Adipose tissue (tissue), 3 donors: ENCODE results near the gene MAPK4. TPM values are rescaled to one million over a fixed set of nuclear protein-coding genes. Genes with fewer than 3 reads are reported as not detected.
"Not testable (repeated sequence)": the region's sequence is repeated elsewhere in the genome, so short reads cannot be mapped to it uniquely, and the experiment has no call there.

Source experiments
- H3K27ac ChIP-seq: one replicate; pipeline ENCODE4 v1.5.1; 2013; ENCODE audit warnings: low read depth, low read length
- WGBS, 3 donors: extraction: QIAGEN DNeasy Blood & Tissue Kit; methylation state at CpG; one replicate each; pipeline ENCODE4 v1.1.7; 2013; 5-methylcytosine and 5-hydroxymethylcytosine counted together
- polyA plus RNA-seq, 3 donors: library from polyadenylated mRNA; stranded (reverse); fragments of 200-250 nt; gene quantifications; one replicate each; pipeline ENCODE4 v1.2.3, GENCODE V29; 2013
- donor health status: healthy with polysubstance abuse.
- donor health status: Bipolar disorder and iron deficiency.
- donor health status: healthy.

MAPK4 gene
- polyA plus RNA-seq, 3 donors: 0.11 to 0.36 (median 0.15) TPM

DNA sequence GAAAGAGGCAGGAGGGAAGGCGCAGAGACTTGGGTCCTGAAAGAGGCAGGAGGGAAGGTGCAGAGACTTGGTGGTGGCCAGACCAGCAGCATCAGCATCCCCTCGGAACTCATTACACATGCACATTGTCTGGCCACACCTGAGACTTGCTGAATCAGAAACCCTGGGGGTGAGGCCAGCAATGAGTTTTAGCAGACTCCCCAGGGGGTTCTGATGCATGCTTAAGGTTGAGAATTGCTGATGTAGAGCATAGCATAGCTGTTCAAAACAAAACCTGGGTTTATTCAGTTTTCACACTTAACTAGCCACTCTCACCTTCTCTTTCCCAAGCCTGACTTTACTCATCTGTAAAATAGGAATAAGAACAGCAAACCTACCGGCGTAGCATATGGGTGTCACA lies 137.0 kb downstream of the MAPK4 start:
- H3K27ac ChIP-seq: no peak overlapping the region
- WGBS, 3 donors: 82 to 91% (median 87%) methylated on average over 4 of the region's 4 CpGs

DNA sequence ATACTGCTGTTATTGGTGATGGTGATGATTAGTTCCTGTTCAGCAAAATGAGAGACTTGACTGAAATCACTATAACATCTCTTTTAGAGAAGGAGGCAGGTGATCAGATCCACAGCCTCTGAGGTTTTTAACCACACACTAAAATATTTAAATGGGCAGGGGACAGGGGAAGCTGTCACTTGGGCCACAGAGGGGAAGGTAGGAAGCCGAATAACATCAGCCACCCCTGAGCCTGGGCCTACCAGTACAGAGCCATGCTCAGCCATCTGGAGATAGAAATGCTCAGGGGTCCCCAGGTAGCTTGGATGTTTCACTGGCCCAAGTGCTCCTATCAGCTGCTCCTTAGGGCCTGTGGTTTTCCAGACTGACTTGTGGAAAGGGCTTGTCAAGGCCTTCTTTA lies 137.6 kb downstream of the MAPK4 start:
- 94 to 100% (median 95%) methylated on average over 1 of the region's 1 CpG for WGBS, 3 donors
- no peak overlapping the region for H3K27ac ChIP-seq

DNA sequence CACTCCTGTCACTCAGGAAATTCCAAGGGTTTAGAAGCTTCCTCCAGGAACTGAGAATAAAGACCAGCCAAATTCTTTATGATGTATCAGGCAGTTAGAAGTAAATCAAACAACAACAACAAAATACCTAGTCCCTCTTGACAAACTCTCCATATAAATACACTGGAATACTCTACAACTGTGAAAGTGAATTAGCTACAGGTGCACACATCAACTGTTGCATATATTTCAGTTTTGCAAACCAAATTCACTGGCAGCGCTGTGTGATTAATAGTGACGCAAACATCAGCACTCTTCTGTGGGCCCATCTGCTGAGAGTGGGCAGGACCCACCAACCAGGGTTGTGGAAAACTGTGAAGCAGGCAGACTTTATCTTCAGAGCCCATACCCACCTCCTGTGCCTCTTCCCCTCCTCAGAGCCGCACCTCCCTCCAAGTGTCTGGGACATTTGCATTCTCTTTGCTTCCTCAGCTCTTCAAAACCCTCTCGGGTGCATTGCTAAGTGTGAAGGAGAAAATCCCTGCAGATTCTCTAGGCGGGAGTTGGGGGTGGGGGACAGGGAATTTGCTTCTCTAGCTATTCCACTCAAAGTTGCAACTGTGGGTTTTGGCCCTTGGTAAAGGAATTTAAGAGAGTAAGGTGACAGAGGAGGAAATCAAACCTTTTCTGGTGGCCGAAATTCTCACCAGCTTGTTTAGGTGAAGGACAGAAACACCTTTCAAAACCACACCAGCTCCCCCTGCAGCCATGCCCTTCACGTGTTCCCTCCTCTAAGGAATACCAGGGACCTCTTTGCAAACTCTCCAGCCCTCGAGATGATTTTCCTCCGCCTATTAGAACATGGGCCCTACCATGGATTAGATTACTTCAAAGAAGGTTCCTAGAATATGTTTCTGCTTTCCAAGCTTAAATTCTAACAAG lies 140.6 kb downstream of the MAPK4 start:
- 66 to 84% (median 71%) methylated on average over 9 of the region's 9 CpGs for WGBS, 3 donors
- H3K27ac ChIP-seq: no peak overlapping the region

DNA sequence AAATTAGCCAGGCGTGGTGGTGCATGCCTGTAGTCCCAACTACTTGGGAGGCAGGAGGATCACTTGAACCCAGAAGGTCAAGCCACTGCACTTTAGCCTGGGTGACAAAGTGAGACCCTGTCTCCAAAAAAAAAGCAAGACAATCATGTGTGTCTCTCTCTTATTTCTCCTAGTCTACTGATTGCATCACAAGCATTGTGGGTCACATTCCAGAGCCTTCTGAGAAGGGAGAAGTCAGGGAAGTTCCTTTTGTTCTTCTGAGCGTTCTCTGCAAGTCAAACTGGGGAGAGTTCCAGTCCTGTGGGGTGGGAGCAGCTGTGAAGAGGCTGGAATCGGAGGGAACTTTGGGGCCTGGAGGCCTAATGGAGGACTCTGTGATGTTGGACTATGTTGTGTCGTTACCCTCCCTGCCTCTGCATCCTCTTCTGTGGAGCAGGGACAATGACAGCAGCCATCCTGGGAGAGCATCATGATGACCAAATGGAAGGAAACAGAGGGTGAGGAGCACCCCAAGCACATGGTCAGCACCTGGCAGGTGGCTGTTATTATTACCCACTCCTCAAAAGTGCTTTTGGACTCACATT lies 144.6 kb downstream of the MAPK4 start:
- H3K27ac ChIP-seq: no peak overlapping the region
- 81 to 94% (median 86%) methylated on average over 4 of the region's 4 CpGs for WGBS, 3 donors

DNA sequence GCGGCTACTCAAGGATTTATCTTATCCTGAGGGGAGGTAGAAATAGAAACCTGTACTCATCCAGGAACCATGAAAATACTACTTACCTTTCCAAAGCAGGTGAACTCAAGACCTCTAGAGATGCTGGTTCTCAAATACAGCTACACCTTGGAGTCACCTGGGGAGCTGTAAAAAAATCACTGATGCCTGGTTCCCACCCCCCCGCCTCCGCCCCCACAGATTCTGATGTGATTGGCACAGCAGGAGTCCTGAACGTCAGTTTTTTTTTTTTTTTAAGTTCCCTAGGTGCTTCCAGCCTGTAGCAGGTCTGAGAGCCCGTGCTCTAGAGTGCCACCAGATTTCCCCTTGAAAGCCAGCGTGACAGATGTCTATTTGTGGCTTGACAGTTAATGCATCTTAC lies 146.3 kb downstream of the MAPK4 start:
- no peak overlapping the region for H3K27ac ChIP-seq
- WGBS, 3 donors: 70 to 78% (median 76%) methylated on average over 6 of the region's 6 CpGs

DNA sequence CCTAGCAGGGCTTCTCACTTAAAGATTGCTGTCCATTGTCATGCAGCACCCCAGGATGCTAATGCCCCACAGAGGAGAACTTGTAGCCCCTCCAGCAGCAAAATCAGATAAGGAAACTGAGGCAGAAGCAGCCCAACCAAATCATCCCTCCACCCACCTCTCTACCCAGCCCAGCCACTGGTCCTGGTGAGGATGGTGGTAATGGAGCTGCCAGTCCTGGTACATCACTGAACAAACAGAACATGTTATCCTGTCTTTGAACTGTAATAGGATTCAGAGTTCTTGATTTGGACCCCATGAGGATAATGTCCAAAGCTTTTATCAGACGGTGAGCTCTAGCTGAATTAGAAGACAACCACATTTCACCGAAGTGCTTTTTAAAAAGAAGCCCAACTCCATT lies 146.8 kb downstream of the MAPK4 start:
- H3K27ac ChIP-seq: no peak overlapping the region
- WGBS, 3 donors: 79 to 90% (median 88%) methylated on average over 2 of the region's 2 CpGs

DNA sequence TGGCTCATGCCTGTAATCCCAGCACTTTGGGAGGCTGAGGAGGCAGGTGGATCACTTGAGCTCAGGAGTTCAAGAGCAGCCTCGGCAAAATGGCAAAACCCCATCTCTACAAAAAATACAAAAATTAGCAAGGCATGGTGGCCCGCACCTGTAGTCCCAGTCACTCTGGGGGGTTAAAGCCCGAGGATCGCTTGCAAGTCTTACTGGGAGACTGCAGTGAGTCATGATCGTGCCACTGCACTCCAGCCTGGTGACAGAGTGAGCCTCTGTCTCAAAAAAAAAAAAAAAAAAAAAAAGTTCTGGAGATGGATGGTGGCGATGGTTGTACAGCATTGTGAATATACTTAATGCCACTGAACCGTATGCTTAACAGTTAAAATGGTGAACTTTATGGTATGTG lies 147.4 kb downstream of the MAPK4 start:
- H3K27ac ChIP-seq: not testable (repeated sequence)
- 81 to 98% (median 89%) methylated on average over 7 of the region's 7 CpGs for WGBS, 3 donors

DNA sequence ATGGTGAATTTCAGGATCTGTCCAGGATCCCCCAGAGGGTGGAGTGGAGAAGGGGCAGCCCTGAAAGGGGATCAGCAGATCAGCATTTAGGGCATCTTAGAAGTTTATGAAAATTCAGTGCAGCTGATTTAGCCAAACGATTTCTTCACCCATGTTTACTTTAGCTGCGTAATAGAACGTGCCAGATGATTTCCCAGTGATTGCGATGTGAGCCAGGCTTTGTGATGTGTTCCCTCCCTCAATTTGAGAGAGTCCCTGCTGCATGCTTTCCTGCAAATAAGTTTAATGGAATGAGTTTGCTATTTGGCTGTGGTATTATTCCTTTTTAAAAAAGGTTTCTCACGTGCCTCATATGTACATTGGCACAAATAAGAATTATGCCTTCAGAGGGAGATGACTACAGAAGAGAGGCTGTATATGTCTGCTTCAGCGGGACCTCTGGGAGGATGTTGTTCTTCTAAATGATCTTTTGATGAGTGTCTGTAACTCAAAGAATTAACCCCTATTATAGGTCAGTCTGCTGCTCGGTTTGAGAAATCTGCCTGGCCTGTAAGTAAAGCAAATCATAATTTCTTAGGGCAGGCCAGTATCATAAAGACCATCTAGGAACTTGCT lies 148.1 kb downstream of the MAPK4 start:
- no peak overlapping the region for H3K27ac ChIP-seq
- WGBS, 3 donors: 37 to 59% (median 51%) methylated on average over 7 of the region's 7 CpGs

DNA sequence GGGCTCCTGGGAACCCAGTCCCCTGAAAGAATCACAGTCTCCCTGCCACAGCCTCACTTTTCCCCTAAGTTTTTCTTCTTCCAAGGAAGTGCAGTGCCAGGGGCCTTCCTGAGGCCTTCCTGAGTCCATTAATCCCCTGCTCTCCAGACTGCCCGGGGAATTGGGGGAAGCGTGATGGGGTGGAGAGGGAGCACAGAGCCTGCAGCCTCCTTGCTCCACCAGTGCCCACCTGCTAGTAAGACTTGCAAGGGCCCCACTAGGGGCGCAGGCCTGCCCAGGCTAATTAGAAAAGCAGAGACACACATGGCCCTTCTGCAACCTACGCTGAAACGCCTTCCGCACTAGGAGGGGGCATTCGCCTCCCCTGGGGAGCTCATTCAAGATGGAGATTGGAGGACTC lies 149.3 kb downstream of the MAPK4 start:
- H3K27ac ChIP-seq: no peak overlapping the region
- WGBS, 3 donors: 78 to 93% (median 85%) methylated on average over 7 of the region's 7 CpGs

DNA sequence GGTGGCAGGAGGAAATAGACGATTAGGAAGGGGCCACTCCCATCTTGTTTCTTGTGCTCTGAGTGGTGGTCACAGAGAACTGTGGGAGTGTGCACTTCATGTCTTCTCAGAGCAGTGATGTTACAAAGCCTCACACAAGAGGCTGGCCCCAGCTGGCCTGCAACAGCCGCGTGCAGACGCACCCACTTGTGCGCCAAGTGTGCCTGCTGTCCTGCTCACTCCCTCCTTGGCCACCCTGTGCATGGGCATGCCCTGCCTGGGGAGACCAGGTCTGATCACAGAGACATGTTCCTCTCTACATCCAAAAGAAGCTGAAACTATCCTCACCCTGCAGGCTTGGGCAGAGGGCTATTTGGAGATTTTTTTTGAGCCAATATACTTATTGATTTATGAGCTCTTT lies 151.5 kb downstream of the MAPK4 start:
- no peak overlapping the region for H3K27ac ChIP-seq
- WGBS, 3 donors: 46 to 78% (median 56%) methylated on average over 5 of the region's 5 CpGs

DNA sequence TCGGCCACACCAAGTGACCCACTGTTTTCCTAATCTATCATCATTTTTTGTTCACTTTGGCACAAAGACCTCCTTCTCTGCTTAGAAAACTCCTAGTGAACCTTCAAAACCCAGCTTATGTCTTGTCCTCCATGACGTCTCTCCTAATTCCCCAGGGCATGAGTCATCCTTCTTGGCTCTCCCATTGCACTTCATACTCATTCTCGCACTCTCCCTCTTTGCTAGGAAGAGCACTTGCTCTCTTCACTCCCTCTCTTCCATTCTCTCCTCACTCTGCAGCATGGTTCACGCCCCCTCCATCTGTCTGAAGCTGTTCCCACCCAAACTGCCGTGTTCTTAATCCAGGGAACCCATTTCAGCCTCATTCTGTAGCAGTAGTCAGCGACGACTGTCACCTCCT lies 156.0 kb downstream of the MAPK4 start:
- no peak overlapping the region for H3K27ac ChIP-seq
- 85 to 89% (median 88%) methylated on average over 7 of the region's 7 CpGs for WGBS, 3 donors

DNA sequence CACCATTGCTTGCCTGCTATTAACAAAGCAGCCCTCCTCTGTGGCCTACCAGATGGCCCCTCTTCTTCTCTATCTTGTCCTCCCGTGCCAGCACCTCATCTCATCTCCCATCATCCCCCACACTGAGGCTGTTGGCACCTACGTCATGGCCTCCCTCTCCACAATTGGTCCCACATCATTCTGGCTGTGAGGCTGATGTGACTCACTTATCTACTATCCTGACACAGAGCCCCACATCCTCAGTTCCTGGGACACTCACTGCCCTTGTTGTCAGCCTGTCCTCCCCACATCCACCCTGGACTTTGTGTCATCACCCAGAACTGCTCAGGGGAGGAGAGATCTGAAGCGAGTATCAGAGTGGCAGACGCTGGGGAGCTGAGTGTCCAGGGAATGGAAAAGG lies 157.0 kb downstream of the MAPK4 start:
- WGBS, 3 donors: 85 to 97% (median 90%) methylated on average over 4 of the region's 4 CpGs
- no peak overlapping the region for H3K27ac ChIP-seq

DNA sequence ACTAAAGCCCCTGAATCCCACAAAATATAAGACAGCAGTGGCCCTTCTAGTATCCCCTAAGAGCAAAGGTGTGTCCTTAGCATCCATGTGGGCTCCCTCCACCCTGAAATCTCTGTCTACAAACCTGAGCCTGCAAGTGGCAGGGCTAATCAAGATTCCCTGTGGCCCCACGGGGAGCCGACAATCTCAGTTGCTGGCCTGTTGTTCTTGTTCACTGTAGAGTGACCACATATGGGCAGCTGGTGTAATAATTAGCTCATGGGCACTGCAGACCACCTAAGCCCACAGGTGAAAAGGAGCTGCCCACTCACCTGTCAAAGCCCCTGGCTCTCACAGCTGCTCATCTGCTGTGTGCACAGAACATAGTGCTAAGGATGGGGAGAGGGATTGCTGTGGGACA lies 157.7 kb downstream of the MAPK4 start:
- no peak overlapping the region for H3K27ac ChIP-seq
- 80 to 87% (median 87%) methylated on average over 2 of the region's 2 CpGs for WGBS, 3 donors

DNA sequence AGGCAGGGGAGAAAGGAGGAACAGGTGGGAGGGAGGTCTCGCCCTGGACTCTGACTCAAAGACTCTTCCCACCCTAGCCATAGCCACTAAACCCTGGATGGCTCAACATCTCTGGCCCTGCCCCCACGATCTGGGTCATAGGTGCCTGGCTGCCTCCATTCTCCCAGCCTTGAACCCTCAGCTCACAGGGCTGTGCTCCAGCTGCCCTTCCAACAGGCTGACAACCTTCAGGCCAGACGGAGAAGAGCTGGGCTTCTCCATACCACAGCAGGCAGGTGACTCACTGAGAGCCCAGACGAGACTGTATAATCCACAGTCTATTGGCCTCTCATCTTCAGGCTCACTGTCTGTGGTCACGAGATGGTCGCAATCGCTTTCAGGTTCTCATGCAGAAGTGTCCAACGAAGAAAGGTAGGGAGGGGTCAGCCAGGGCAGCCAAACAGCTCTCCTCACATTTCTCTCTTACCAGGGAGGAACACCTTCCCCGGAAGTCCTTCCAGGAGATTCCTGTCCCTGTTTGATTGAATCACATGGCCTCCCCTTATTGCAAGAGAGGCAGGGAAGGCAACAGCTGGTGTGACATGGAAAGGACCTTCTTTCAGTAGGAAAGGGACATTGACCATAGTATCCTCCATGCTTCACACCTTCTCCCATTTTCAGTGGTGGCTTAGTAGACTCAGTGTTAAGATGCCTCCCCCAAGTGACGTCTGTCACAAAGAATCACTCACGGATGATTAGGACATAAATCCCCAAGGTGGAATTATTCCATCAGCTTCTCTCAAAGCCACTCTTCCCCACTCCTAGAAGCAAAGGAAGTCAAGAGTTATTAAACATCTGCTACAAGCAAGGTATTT lies 159.8 kb downstream of the MAPK4 start:
- no peak overlapping the region for H3K27ac ChIP-seq
- WGBS, 3 donors: 77 to 85% (median 79%) methylated on average over 11 of the region's 11 CpGs

DNA sequence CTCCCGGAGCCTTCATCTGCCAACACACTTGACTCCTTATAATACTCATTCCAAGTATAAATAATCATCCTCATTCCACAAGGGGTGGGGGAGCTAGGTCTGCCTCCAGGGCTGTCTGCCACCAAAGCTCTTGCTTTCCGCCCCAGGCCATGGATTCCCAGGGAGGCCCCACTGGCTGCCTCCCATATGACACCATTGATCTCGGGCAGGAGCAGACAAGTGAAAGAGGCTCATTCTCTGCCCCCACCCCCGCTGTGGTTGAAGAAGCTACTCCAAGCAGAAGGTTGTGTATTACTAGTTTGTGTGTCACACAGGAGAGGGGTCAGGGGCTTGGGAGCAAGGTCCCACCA lies 160.4 kb downstream of the MAPK4 start:
- H3K27ac ChIP-seq: no peak overlapping the region
- WGBS, 3 donors: 71 to 87% (median 73%) methylated on average over 4 of the region's 4 CpGs

DNA sequence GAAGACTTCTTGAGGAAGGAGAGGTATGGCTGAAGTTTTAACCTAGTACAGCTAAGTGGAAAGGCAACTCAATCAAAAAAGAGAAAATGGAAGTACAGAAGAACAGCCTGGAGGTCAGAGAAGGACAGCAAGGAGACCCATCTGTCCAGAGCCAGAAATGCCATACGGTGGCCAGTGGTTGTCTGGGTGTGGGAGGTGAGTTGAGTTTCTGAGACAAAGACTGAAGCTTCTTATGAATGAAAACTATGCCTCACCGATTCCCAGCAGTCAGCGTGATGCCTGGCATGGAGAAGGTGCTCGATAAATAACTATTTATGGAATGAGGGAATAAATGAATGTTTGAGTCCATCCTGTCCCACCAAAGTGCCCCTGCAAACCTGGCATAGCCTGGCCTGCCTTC lies 161.1 kb downstream of the MAPK4 start:
- no peak overlapping the region for H3K27ac ChIP-seq
- WGBS, 3 donors: 86 to 92% (median 87%) methylated on average over 4 of the region's 4 CpGs

DNA sequence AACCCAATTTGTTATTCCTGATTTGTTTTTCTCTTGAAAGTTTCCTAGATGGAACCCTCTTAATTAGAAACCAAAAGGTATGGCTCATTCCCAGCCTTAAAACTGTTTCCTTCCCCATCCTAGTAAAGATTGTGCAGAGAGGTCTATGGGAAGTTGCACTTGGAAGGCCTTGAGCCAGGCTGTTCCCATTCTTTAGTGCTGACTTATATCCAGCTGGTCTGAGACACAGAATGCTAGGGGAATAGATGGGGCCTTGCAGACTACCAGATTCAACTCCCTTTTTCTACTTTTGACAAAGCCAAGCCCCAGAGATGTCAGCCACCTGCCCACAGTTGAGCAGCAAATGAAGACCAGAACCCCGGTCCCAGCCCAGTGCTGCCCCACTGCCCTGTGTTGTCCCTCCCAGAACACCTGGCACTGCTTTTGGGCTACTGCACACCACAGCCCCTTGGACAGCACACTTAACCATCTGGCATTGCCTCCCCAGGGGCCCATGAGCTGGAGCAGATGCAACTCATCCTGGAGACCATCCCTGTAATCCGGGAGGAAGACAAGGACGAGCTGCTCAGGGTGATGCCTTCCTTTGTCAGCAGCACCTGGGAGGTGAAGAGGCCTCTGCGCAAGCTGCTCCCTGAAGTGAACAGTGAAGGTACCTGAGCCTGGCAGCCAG lies 161.7 kb downstream of the MAPK4 start:
- no peak overlapping the region for H3K27ac ChIP-seq
- WGBS, 3 donors: 79 to 95% (median 83%) methylated on average over 4 of the region's 4 CpGs

DNA sequence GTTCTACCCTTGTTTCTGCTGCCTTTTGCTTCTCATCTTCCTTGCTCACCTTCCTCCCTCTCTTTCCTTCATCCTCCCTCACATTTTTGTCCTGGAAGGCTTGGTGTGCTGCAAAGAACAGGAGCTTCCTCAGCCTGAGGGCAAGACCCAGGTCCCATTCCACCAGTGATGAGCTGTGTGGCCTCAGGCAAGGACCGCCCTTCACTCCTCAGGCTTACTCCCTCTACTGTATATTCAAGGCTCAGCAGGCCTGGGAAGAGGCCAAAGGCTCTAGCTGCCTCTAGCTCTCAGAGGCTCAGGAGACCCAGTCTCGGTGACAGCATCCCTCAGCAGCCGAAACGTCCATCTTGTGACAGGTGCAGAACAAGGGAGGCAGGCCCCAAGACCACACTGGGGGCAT lies 162.4 kb downstream of the MAPK4 start:
- no peak overlapping the region for H3K27ac ChIP-seq
- WGBS, 3 donors: 88 to 97% (median 89%) methylated on average over 4 of the region's 4 CpGs
